ENCODE results near the gene TBC1D9B.

TBC1D9B gene

DNA sequence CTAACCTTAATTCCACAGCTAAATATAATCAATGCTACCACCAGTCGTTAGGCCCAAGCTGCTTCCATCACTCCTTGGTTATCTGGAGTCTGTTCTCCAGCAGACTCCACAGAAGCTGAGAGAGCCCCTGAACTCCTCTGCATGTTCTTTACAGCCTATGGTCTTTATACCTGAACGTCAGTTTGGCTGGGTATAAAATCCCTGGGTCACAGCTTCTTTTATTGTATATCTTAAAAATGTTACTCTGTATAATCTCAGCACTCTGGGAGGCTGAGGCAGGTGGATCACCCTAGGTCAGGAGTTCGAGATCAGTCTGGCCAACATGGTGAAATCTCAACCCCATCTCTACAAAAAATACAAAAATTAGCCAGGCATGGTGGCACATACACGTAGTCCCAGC is 25.4 kb downstream of the TBC1D9B start:
- in situ Hi-C loops (cut with HindIII; ENCODE audit: low pct_ligation_motif_present, low sequenced_read_pairs): no loop called here
- Histone ChIP-seq H3K27ac (no peak overlapping the region), H3K4me3 (ENCODE audit: low read depth, low read length) (no peak overlapping the region), H3K36me3 (replicated peaks) (peaks cover 41% of the 10 kb centered on the region), H3K27me3 (replicated peaks) (no peaks in the 10 kb centered on the region)
- DNase-seq: no peak
- TF ChIP-seq, protein P1, sequence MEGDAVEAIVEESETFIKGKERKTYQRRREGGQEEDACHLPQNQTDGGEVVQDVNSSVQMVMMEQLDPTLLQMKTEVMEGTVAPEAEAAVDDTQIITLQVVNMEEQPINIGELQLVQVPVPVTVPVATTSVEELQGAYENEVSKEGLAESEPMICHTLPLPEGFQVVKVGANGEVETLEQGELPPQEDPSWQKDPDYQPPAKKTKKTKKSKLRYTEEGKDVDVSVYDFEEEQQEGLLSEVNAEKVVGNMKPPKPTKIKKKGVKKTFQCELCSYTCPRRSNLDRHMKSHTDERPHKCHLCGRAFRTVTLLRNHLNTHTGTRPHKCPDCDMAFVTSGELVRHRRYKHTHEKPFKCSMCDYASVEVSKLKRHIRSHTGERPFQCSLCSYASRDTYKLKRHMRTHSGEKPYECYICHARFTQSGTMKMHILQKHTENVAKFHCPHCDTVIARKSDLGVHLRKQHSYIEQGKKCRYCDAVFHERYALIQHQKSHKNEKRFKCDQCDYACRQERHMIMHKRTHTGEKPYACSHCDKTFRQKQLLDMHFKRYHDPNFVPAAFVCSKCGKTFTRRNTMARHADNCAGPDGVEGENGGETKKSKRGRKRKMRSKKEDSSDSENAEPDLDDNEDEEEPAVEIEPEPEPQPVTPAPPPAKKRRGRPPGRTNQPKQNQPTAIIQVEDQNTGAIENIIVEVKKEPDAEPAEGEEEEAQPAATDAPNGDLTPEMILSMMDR (IDR thresholded peaks at IDR 0.05; ENCODE audit: low read depth, low read length, missing control alignments): no peak

DNA sequence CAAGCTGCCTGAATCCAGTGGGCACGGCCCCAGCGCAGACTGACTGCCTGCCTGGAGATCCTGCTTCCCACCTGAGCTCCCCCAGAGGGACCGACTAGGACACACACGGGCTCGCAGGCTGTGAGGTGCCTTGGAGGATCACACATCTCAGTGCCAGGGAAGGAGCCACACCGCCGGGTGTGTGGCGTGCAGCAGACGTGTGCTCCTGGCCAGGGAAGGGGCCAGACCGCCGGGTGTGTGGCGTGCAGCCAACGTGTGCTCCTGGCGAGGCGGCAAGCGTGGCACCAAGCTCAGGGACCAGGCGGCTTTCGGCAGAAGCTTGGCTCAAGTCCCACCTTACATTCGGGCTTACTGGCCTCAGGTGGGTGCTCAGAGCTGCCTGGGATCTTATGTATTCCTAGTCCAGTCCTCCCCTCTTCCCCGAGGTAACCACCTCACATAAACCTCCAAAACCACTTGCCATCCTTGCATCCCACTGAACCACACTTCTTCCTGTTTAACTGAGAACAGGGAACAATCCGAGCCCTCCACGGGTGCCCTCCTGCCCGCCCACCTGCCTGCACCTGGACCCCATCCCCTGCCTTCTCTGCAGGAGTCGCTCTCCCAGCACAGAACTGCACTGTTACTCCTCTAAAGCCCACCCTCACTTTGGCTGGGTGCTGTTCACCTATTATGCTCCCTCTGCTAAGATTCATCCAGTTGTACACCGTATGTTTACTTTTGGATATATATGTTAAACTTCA is 26.7 kb downstream of the TBC1D9B start:
- in situ Hi-C loops (cut with HindIII; ENCODE audit: low pct_ligation_motif_present, low sequenced_read_pairs): no loop called here
- DNase-seq: no peak
- no peak overlapping the region for H3K4me3 ChIP-seq (ENCODE audit: low read depth, low read length)
- H3K36me3 ChIP-seq (replicated peaks): peaks cover 36% of the 10 kb centered on the region
- no peak overlapping the region for H3K27ac ChIP-seq
- TF ChIP-seq, protein P1 (IDR thresholded peaks at IDR 0.05; ENCODE audit: low read depth, low read length, missing control alignments): no peak
- no peaks in the 10 kb centered on the region for H3K27me3 ChIP-seq (replicated peaks)

DNA sequence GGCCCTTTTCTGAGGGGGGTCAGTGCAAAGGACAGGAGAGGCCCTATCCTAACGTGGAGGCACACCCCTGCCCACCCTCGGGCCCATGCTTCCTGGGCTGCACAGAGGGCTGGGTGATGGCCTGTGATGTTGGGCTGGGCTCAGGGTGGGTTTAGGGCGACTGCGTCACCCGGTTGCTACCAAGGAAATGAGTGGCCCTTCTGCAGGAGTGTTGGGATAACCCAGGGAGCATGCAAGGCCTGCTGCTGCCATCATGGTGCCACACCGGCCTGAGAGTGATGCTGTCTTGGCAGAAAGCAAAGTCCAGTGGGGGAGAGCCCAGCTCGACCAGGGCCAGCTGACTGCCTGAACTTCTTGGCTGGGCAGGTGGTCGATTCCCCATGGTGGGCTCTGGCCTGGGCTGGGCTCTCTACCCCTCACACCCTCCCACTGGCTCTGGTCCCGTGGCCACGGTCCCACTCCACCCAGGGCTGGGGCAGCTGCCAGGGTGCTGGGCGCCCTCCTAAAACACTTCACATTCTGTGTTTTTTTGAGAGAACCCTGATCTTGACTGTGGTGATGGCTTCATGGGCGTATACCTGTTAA is 27.5 kb downstream of the TBC1D9B start:
- no peaks in the 10 kb centered on the region for H3K27me3 ChIP-seq (replicated peaks)
- no peak overlapping the region for H3K27ac ChIP-seq
- peaks cover 28% of the 10 kb centered on the region for H3K36me3 ChIP-seq (replicated peaks)
- TF ChIP-seq, protein P1 (IDR thresholded peaks at IDR 0.05; ENCODE audit: low read depth, low read length, missing control alignments): no peak
- in situ Hi-C loops (cut with HindIII; ENCODE audit: low pct_ligation_motif_present, low sequenced_read_pairs): no loop called here
- no peak for DNase-seq
- H3K4me3 ChIP-seq (ENCODE audit: low read depth, low read length): no peak overlapping the region

DNA sequence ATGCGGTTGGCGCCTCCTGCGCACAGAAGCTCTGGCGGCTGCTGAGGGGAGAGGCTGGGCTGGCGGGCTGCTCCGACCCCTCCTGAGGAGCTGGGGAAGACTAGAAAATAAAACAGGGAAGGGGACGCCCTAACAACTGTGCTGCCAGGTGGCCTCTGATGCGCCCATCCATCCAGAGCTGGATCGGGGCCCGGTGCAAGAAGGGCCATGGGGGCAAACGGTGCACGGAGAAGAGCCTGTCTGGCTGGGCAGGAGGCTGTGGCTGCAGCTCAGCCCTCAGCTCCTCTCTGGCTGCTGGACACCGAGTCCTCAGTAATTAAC is 28.0 kb downstream of the TBC1D9B start:
- Histone ChIP-seq H3K36me3 (replicated peaks) (peaks cover 23% of the 10 kb centered on the region), H3K4me3 (ENCODE audit: low read depth, low read length) (no peak overlapping the region), H3K27ac (no peak overlapping the region), H3K27me3 (replicated peaks) (no peaks in the 10 kb centered on the region)
- no peak for DNase-seq
- in situ Hi-C loops (cut with HindIII; ENCODE audit: low pct_ligation_motif_present, low sequenced_read_pairs): no loop called here
- TF ChIP-seq, protein P1 (IDR thresholded peaks at IDR 0.05; ENCODE audit: low read depth, low read length, missing control alignments): no peak

DNA sequence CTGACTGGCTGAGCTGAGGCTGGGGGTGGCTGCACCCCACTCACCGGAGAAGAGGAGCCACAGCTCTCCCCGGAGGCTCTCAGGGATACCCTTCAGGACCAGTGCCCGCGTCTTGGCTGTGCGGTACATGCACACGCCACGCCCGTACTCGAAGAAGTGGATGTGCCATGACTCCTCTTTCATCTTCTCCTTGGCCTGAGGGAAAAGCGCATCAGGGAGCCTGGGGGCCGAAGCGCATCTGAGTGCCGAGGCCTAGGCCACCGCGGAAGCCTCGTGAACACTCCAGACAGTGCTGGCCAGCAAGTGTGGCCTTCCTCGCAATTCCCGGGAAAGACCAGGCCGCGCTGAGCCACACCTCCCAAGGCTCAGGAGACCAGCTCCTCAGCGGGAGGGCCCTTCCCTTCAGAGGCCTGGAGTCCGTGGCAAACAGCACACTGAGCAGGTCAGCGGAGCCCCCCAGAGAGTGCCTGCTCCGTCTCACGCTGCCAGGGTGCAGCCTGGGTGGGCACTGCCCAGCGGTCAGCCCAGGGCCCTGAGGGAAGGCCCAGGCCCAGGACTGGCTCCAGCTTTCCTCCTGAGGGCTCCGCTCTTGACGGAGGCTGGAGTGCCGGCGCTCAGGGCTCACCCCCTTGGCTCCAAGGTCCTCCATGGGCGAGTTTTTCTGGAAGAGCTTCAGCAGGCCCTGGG is 28.6 kb downstream of the TBC1D9B start:
- DNase-seq: no peak
- H3K36me3 ChIP-seq (replicated peaks): peaks cover 22% of the 10 kb centered on the region
- H3K27me3 ChIP-seq (replicated peaks): no peaks in the 10 kb centered on the region
- TF ChIP-seq, protein P1 (IDR thresholded peaks at IDR 0.05; ENCODE audit: low read depth, low read length, missing control alignments): no peak
- in situ Hi-C loops (cut with HindIII; ENCODE audit: low pct_ligation_motif_present, low sequenced_read_pairs): no loop called here
- no peak overlapping the region for H3K4me3 ChIP-seq (ENCODE audit: low read depth, low read length)
- no peak overlapping the region for H3K27ac ChIP-seq

Measured in brain microvascular endothelial cell (primary cell).